Progenitor cell of endocrine pancreas (in vitro differentiated cells): ENCODE results near the gene DOCK1. TPM values are rescaled to one million over a fixed set of nuclear protein-coding genes. Genes with fewer than 3 reads are reported as not detected.

Experiments used
- DNase-seq: peaks from one replicate; pipeline ENCODE4 v3.0.0; 2021; ENCODE audit warnings: low spot score; ENCODE audit not compliant: unreplicated experiment
- H3K27ac Mint-ChIP-seq: 2 replicates; pipeline ENCODE4 v1.8.0; 2021; ENCODE audit warnings: mild to moderate bottlenecking, moderate library complexity, mixed read lengths
- H3K27me3 Mint-ChIP-seq: 2 replicates; pipeline ENCODE4 v1.8.0; 2021; ENCODE audit warnings: mixed read lengths
- H3K36me3 Mint-ChIP-seq: 2 replicates; pipeline ENCODE4 v1.8.0; 2022; ENCODE audit warnings: mixed read lengths; ENCODE audit not compliant: insufficient read depth
- H3K4me1 Mint-ChIP-seq: 2 replicates; pipeline ENCODE4 v1.8.0; 2021; ENCODE audit warnings: low read depth, mixed read lengths
- H3K4me3 Mint-ChIP-seq: 2 replicates; pipeline ENCODE4 v1.8.0; 2021; ENCODE audit warnings: low read depth, mild to moderate bottlenecking, moderate library complexity, mixed read lengths
- H3K9me3 Mint-ChIP-seq: 2 replicates; pipeline ENCODE4 v1.8.0; 2021; ENCODE audit warnings: low read depth, mixed read lengths
- CTCF ChIP-seq: fragments of 200-600 bp; sonication (generic); IDR thresholded peaks from one replicate; pipeline ENCODE4 v1.5.0; 2021; ENCODE audit warnings: antibody characterized with exemption, mild to moderate bottlenecking; ENCODE audit not compliant: unreplicated experiment
- total RNA-seq: library from RNA; stranded (reverse); gene quantifications from 2 replicates; pipeline ENCODE4 v1.2.1, GENCODE V29; 2021

DOCK1 gene
- total RNA-seq, 1 donor from 2014 or later, result 77.8 TPM

- Mint-ChIP-seq H3K36me3 (peaks cover 20% of the 10 kb centered on the region), H3K9me3 (peaks cover 3% of the 10 kb centered on the region), H3K27me3 (peaks cover 22% of the 10 kb centered on the region), H3K4me3 (no peak overlapping the region), H3K4me1 (peaks cover 4% of the 10 kb centered on the region), H3K27ac (no peak overlapping the region)
- DNase-seq, result no peak
- TF ChIP-seq CTCF, result no peak
These were observed 16.8 kb downstream of the DOCK1 start for GRCh38 chr10:126921974-126922525.

GRCh38 chr10:126924180-126924914, 19.1 kb downstream of the DOCK1 start:
- TF ChIP-seq CTCF, result no peak
- H3K27me3 Mint-ChIP-seq, result peaks cover 11% of the 10 kb centered on the region
- H3K36me3 Mint-ChIP-seq, result peaks cover 28% of the 10 kb centered on the region
- peaks cover 2% of the 10 kb centered on the region for H3K4me1 Mint-ChIP-seq
- no peak for DNase-seq
- no peak overlapping the region for H3K4me3 Mint-ChIP-seq
- H3K27ac Mint-ChIP-seq, result no peak overlapping the region
- peaks cover 3% of the 10 kb centered on the region for H3K9me3 Mint-ChIP-seq

DNA sequence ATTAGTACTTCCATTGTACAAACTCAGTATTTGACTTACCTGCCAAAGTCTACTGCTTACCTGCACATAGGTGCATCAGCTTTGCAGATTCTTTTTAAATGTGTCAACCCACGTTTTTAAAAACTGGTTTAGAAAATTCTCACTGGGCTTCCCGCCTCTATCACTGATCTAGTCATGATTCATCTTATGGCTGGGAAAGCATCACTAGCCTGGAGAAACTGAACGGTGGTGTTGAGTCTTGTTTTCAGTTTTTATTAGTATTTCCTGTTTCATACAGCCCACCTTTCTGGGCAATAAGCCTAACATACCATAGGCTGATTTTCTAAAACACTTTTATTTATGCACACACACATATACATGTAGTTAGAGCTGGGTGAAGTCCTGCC, 19.7 kb downstream of the DOCK1 start:
- H3K27me3 Mint-ChIP-seq, result peaks cover 7% of the 10 kb centered on the region
- no peak overlapping the region for H3K27ac Mint-ChIP-seq
- H3K4me3 Mint-ChIP-seq, result no peak overlapping the region
- peaks cover 27% of the 10 kb centered on the region for H3K36me3 Mint-ChIP-seq
- H3K4me1 Mint-ChIP-seq, result peaks cover 3% of the 10 kb centered on the region
- H3K9me3 Mint-ChIP-seq, result peaks cover 3% of the 10 kb centered on the region
- TF ChIP-seq CTCF, result no peak
- no peak for DNase-seq

GRCh38 chr10:126926568-126926967, 21.3 kb downstream of the DOCK1 start:
- no peak for TF ChIP-seq CTCF
- H3K9me3 Mint-ChIP-seq, result no peaks in the 10 kb centered on the region
- H3K36me3 Mint-ChIP-seq, result peaks cover 25% of the 10 kb centered on the region
- no peak overlapping the region for H3K4me3 Mint-ChIP-seq
- H3K27ac Mint-ChIP-seq, result no peak overlapping the region
- DNase-seq, result no peak
- peaks cover 4% of the 10 kb centered on the region for H3K27me3 Mint-ChIP-seq
- peaks cover 3% of the 10 kb centered on the region for H3K4me1 Mint-ChIP-seq

GRCh38 chr10:126927799-126928198, 22.6 kb downstream of the DOCK1 start:
- no peaks in the 10 kb centered on the region for H3K27me3 Mint-ChIP-seq
- no peak overlapping the region for H3K27ac Mint-ChIP-seq
- no peaks in the 10 kb centered on the region for H3K9me3 Mint-ChIP-seq
- H3K4me3 Mint-ChIP-seq, result no peak overlapping the region
- no peak for DNase-seq
- peaks cover 3% of the 10 kb centered on the region for H3K4me1 Mint-ChIP-seq
- peaks cover 24% of the 10 kb centered on the region for H3K36me3 Mint-ChIP-seq
- TF ChIP-seq CTCF, result no peak
